Mesendoderm (in vitro differentiated cells): ENCODE results near the gene TUT4.

Experiments
- DNase-seq: peaks from one replicate; pipeline ENCODE4 v3.0.0; 2013
- H2AK5ac ChIP-seq: 2 replicates; pipeline ENCODE4 v1.6.1; 2013; ENCODE audit warnings: low read length, inconsistent platforms
- H2BK120ac ChIP-seq: 2 replicates; pipeline ENCODE4 v1.6.1; 2013; ENCODE audit warnings: low read depth, mild to moderate bottlenecking, low read length, moderate library complexity, mixed read lengths
- H2BK15ac ChIP-seq: replicated peaks from 2 replicates; pipeline ENCODE4 v1.6.1; 2013; ENCODE audit warnings: low read depth, mild to moderate bottlenecking, moderate library complexity
- H2BK5ac ChIP-seq: 2 replicates; pipeline ENCODE4 v1.6.1; 2013; ENCODE audit warnings: low read length, inconsistent platforms
- H3K18ac ChIP-seq: 2 replicates; pipeline ENCODE4 v1.6.1; 2013; ENCODE audit warnings: mild to moderate bottlenecking, low read length, mixed read lengths
- H3K23ac ChIP-seq: one replicate; pipeline ENCODE4 v1.6.1; 2013; ENCODE audit warnings: low read length
- H3K27ac ChIP-seq: 2 replicates; pipeline ENCODE4 v1.5.1; 2013; ENCODE audit warnings: low read depth, mild to moderate bottlenecking, inconsistent platforms, low read length, moderate library complexity
- H3K27me3 ChIP-seq: 2 replicates; pipeline ENCODE4 v1.6.1; 2013; ENCODE audit warnings: low read length, control low read depth, mild to moderate bottlenecking, inconsistent platforms; ENCODE audit not compliant: insufficient read depth, poor library complexity
- H3K36me3 ChIP-seq: 2 replicates; pipeline ENCODE4 v1.6.1; 2013; ENCODE audit warnings: low read length, inconsistent platforms; ENCODE audit not compliant: control insufficient read depth, insufficient read depth
- H3K4ac ChIP-seq: one replicate; pipeline ENCODE4 v1.6.1; 2013; ENCODE audit warnings: low read depth, mild to moderate bottlenecking, low read length, moderate library complexity
- H3K4me1 ChIP-seq: 2 replicates; pipeline ENCODE4 v1.6.1; 2013; ENCODE audit warnings: low read depth, low read length, inconsistent platforms; ENCODE audit not compliant: control insufficient read depth
- H3K4me2 ChIP-seq: 2 replicates; pipeline ENCODE4 v1.6.1; 2013; ENCODE audit warnings: low read length
- H3K4me3 ChIP-seq: 2 replicates; pipeline ENCODE4 v1.5.1; 2013; ENCODE audit warnings: mild to moderate bottlenecking, low read length
- H3K56ac ChIP-seq: one replicate; pipeline ENCODE4 v1.6.1; 2013; ENCODE audit warnings: low read length
- H3K79me1 ChIP-seq: 2 replicates; pipeline ENCODE4 v1.6.1; 2013; ENCODE audit warnings: low read length, inconsistent platforms
- H3K79me2 ChIP-seq: 2 replicates; pipeline ENCODE4 v1.6.1; 2013; ENCODE audit warnings: mild to moderate bottlenecking, low read length; ENCODE audit not compliant: control insufficient read depth, insufficient read depth
- H3K9ac ChIP-seq: 2 replicates; pipeline ENCODE4 v1.6.1; 2013; ENCODE audit warnings: low read length, inconsistent platforms
- H4K5ac ChIP-seq: one replicate; pipeline ENCODE4 v1.6.1; 2013; ENCODE audit warnings: low read length
- H4K8ac ChIP-seq: one replicate; pipeline ENCODE4 v1.6.1; 2013; ENCODE audit warnings: low read depth, mild to moderate bottlenecking, control low read depth, low read length, moderate library complexity
- WGBS: extraction: QIAGEN DNeasy Blood & Tissue Kit; methylation state at CpG from one replicate; pipeline ENCODE4 v1.1.7; 2013; ENCODE audit warnings: low lambda C conversion rate, missing lambda C conversion rate; ENCODE audit not compliant: insufficient coverage; ENCODE audit errors: extremely low coverage; 5-methylcytosine and 5-hydroxymethylcytosine counted together

TUT4 gene

GRCh38 chr1:52523376-52523775, 29.5 kb downstream of the TUT4 start:
- no peak overlapping the region for H3K27ac ChIP-seq
- H3K23ac ChIP-seq = no peak overlapping the region
- no peaks in the 10 kb centered on the region for H3K4me1 ChIP-seq
- H3K4me2 ChIP-seq = no peak overlapping the region
- H2BK120ac ChIP-seq = no peak overlapping the region
- H2BK5ac ChIP-seq = no peak overlapping the region
- no peaks in the 10 kb centered on the region for H3K36me3 ChIP-seq
- no peaks in the 10 kb centered on the region for H3K27me3 ChIP-seq
- H4K5ac ChIP-seq = no peak overlapping the region
- H3K79me1 ChIP-seq = peaks cover 4% of the 10 kb centered on the region
- no peak overlapping the region for H2BK15ac ChIP-seq
- H3K18ac ChIP-seq = no peak overlapping the region
- no peak overlapping the region for H2AK5ac ChIP-seq
- no peak overlapping the region for H3K4ac ChIP-seq
- no peak overlapping the region for H3K4me3 ChIP-seq
- no peaks in the 10 kb centered on the region for H3K79me2 ChIP-seq
- no peak for DNase-seq
- no peak overlapping the region for H4K8ac ChIP-seq
- H3K9ac ChIP-seq = no peak overlapping the region
- WGBS = no CpG with 5 or more reads among the region's 3 CpGs
- H3K56ac ChIP-seq = no peak overlapping the region

- no CpG with 5 or more reads among the region's 2 CpGs for WGBS
- Histone ChIP-seq H3K27ac (no peak overlapping the region), H2BK15ac (no peak overlapping the region)
Measured at GRCh38 chr1:52520148-52520547, 32.7 kb downstream of the TUT4 start.

GRCh38 chr1:52518962-52519361, 33.9 kb downstream of the TUT4 start:
- H3K36me3 ChIP-seq = no peaks in the 10 kb centered on the region
- no peak overlapping the region for H3K4me2 ChIP-seq
- WGBS = no CpG with 5 or more reads among the region's 2 CpGs

More at GRCh38 chr1:52520148-52520547, 32.7 kb downstream of the TUT4 start:
- Histone ChIP-seq H2AK5ac (no peak overlapping the region), H2BK5ac (no peak overlapping the region), H3K27me3 (no peaks in the 10 kb centered on the region), H3K4me3 (no peak overlapping the region), H3K4ac (no peak overlapping the region), H3K36me3 (no peaks in the 10 kb centered on the region), H3K4me2 (no peak overlapping the region), H2BK120ac (no peak overlapping the region), H3K18ac (no peak overlapping the region), H4K5ac (no peak overlapping the region), H3K79me1 (peaks cover 6% of the 10 kb centered on the region), H4K8ac (no peak overlapping the region), H3K9ac (no peak overlapping the region), H3K23ac (no peak overlapping the region), H3K79me2 (no peaks in the 10 kb centered on the region), H3K4me1 (no peaks in the 10 kb centered on the region), H3K56ac (no peak overlapping the region)
- DNase-seq = no peak

GRCh38 chr1:52511851-52512615, 40.9 kb downstream of the TUT4 start:
- no peak overlapping the region for H3K4me3 ChIP-seq
- no peak overlapping the region for H2BK5ac ChIP-seq
- H2BK120ac ChIP-seq = no peak overlapping the region
- H3K4me2 ChIP-seq = no peak overlapping the region
- no peak overlapping the region for H2AK5ac ChIP-seq
- no peak overlapping the region for H4K8ac ChIP-seq
- peaks cover 2% of the 10 kb centered on the region for H3K4me1 ChIP-seq
- no peak overlapping the region for H3K9ac ChIP-seq
- DNase-seq = no peak
- no peaks in the 10 kb centered on the region for H3K27me3 ChIP-seq
- WGBS = no CpG with 5 or more reads among the region's 2 CpGs
- no peaks in the 10 kb centered on the region for H3K79me2 ChIP-seq
- no peak overlapping the region for H4K5ac ChIP-seq
- H3K23ac ChIP-seq = no peak overlapping the region
- no peaks in the 10 kb centered on the region for H3K36me3 ChIP-seq
- H2BK15ac ChIP-seq = no peak overlapping the region
- no peaks in the 10 kb centered on the region for H3K79me1 ChIP-seq
- no peak overlapping the region for H3K27ac ChIP-seq
- H3K56ac ChIP-seq = no peak overlapping the region
- no peak overlapping the region for H3K4ac ChIP-seq
- no peak overlapping the region for H3K18ac ChIP-seq

More at GRCh38 chr1:52518962-52519361, 33.9 kb downstream of the TUT4 start:
- H3K79me1 ChIP-seq = peaks cover 6% of the 10 kb centered on the region
- no peaks in the 10 kb centered on the region for H3K4me1 ChIP-seq
- no peak overlapping the region for H4K8ac ChIP-seq
- no peak overlapping the region for H3K9ac ChIP-seq
- no peak overlapping the region for H2BK120ac ChIP-seq
- H2BK5ac ChIP-seq = no peak overlapping the region
- no peak overlapping the region for H2AK5ac ChIP-seq
- H3K18ac ChIP-seq = no peak overlapping the region
- H3K56ac ChIP-seq = no peak overlapping the region
- no peak overlapping the region for H3K27ac ChIP-seq
- no peak overlapping the region for H2BK15ac ChIP-seq
- no peaks in the 10 kb centered on the region for H3K79me2 ChIP-seq
- no peak overlapping the region for H3K23ac ChIP-seq
- H3K4ac ChIP-seq = no peak overlapping the region
- DNase-seq = no peak
- H3K27me3 ChIP-seq = no peaks in the 10 kb centered on the region
- H4K5ac ChIP-seq = no peak overlapping the region
- no peak overlapping the region for H3K4me3 ChIP-seq

- Histone ChIP-seq H3K27ac (no peak overlapping the region), H3K9ac (no peak overlapping the region), H4K8ac (no peak overlapping the region), H3K56ac (no peak overlapping the region), H4K5ac (no peak overlapping the region), H3K23ac (no peak overlapping the region), H2AK5ac (no peak overlapping the region), H3K4me1 (peaks cover 2% of the 10 kb centered on the region), H3K79me1 (no peaks in the 10 kb centered on the region), H2BK120ac (no peak overlapping the region), H3K4ac (no peak overlapping the region), H3K79me2 (no peaks in the 10 kb centered on the region), H3K18ac (no peak overlapping the region), H2BK15ac (no peak overlapping the region), H3K4me3 (no peak overlapping the region), H3K36me3 (no peaks in the 10 kb centered on the region), H3K27me3 (no peaks in the 10 kb centered on the region), H3K4me2 (no peak overlapping the region), H2BK5ac (no peak overlapping the region)
- no peak for DNase-seq
- no CpG with 5 or more reads among the region's 2 CpGs for WGBS
Measured at GRCh38 chr1:52511439-52511838, 41.5 kb downstream of the TUT4 start.
